GM18508 (cell line): ENCODE results near the gene BRSK1.
"Not testable (repeated sequence)": the region's sequence is repeated elsewhere in the genome, so short reads cannot be mapped to it uniquely, and the experiment has no call there.

Source experiments
- ATAC-seq: cut with Tn5 transposase; IDR thresholded peaks from one replicate; pipeline ENCODE4 v1.9.1; 2021; ENCODE audit warnings: moderate number of reproducible peaks; ENCODE audit not compliant: insufficient read depth, unreplicated experiment

BRSK1 gene

DNA sequence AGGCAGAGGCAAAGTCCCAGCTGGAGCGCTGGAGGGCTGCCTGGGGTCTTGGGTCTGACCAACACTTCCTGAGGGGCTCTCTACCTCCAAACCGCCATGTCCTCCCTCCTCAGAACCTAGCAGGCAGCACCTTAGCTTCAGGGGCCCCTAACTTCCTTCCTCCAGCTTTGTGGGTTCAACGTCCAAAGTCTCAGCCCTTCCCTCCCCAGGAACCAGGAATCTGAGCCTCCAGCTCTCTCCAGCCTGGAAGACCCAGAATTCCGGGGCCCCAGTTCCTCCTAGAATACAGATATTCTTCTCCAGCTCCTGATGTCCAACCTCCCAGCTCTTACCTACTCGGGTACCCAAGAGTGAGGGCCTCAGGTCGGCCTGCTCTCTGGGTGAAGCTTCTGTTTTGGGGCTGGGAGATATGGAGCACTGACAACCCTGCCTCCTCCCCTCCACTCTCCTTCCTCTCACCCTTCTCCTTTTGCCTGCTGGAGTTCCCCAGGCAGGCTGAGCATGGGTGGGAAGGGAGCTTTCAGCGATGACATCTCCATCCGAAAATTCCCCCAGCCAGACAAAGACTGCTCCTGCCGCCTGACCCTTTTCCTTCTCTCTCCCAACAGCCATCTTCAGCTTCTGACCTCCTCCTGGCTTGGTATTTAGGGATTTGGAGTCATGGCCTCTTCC lies 37.8 kb downstream of the BRSK1 start:
- ATAC-seq: no peak

DNA sequence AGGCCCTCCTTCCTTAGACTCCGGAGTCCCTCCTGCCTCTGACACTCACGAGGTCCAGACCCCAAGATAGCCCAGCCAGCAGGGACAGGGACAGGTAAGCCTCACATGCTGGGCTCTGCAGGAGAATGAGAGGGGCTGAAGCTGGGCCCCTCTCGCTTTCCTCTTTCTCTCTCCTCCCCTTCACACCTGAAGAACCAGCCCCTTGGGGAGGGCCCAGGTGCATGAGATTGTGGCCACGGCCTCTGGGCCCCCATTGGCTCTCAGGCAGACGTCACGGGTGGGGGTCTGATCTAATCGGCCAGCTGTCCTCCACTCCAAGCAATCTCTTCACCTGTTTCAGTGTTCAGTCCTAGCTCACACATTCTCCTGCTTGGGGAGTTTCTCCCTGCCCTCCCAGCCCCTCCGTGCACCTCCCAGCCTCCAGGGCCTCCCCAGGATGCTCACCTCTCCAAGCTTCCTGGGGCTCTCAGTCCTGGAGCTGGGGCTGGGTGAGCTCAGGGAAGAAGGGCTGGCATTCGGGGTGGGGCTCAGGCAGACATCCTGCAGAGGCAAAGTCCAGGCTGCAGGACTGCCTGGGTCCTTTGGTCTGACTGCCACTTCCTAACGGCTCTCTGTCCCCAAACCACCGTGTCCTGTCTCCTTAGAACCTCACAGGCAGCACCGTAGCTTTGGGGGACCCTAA lies 38.5 kb downstream of the BRSK1 start:
- no peak for ATAC-seq

DNA sequence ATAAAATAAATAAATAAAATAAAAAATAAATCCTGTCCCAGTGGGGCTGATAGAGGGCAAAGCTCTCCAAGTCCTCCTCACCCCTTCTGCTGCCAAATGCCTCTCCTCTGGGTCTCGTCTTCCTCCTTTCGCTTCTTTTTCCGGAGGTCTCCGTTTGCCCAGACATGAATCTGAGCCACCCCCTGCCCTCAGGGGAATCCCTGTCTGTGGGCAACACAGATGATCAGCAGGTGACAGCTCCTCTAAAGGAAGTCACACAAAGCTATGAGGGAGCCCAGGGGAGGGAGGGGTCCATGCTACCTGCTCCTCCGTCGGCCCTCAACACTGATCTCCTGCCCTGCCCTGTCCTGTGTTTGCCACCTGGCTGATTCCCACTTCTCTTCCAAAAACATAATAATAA lies 40.9 kb downstream of the BRSK1 start:
- no peak for ATAC-seq

DNA sequence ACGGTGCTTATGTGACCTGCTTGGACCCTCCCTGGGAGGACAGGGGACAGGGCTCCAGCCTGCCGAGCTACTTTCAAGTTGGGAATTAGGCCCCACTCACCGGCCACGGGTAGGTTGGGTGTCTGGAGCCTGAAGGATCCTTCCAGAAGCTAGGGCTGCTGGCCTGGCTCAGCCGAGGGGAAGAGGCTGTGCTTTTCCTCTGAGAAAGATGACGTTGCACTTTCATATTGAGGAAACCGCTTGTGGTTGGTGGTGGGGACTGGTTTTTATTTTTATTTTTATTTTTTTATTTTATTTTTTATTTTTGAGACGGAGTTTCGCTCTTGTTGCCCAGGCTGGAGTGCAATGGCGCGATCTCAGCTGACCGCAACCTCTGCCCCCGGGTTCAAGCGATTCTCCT lies 41.4 kb downstream of the BRSK1 start, which contains the start of gene TMEM150B:
TSS of gene TMEM150B (minus strand) at position 170 of the 400 bp plus-strand sequence. CDS start 4,305 bp downstream, outside the sequence.
- ATAC-seq: no peak

DNA sequence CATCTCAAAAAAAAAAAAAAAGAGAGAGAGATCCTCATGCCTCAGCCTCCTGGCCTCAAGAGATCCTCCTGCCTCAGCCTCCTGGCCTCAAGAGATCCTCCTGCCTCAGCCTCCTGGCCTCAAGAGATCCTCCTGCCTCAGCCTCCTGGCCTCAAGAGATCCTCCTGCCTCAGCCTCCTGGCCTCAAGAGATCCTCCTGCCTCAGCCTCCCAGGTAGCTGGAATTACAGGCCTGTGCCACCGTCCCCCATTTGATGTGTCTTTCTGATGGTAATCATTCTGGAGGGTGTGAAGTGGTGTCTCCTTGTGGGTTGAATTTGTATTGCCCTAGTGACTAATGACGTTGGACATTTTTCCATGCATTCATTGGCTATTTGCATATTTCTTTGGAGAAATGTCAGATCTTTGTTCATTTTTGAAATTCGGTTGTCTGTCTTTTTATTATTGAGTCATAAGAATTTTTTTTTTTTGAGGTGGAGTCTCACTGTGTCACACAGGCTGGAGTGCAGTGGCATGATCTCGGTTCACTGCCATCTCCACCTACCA lies 45.0 kb downstream of the BRSK1 start:
- not testable (repeated sequence) for ATAC-seq

DNA sequence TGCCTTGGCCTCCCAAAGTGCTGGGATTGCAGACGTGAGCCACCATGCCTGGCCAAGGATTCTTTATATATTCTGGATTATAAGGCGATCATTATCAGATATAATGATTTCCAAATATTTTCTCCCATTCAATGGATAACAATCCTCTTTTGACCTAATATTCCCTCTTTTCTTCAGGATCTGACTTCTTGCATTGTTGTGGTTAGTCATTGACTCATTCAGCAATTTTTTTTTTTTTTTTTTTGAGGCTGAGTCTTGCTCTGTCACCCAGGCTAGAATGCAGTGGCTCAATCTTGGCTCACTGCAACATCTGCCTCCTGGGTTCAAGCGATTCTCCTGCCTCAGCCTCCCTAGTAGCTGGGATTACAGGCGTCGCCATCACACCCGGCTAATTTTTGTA lies 46.0 kb downstream of the BRSK1 start:
- ATAC-seq: not testable (repeated sequence)

DNA sequence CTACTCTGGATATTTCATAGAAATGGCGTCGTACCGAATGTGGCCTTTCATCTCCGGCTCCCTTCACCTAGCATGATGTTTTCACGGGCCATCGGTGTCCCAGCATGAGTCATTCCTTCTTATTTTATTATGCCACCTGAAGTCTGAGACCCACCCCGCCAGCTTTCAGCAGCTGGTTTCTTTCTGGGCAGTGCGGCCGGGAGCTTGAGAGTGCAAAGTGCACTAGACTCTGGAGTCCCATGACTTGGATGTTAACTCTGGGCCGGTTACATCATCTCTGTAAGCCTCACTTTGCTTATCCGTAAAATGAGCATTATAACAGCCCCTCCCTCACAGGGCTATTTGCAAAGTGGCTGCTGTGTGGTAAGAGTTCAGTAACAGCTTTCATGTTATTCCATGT lies 50.1 kb downstream of the BRSK1 start:
- no peak for ATAC-seq

DNA sequence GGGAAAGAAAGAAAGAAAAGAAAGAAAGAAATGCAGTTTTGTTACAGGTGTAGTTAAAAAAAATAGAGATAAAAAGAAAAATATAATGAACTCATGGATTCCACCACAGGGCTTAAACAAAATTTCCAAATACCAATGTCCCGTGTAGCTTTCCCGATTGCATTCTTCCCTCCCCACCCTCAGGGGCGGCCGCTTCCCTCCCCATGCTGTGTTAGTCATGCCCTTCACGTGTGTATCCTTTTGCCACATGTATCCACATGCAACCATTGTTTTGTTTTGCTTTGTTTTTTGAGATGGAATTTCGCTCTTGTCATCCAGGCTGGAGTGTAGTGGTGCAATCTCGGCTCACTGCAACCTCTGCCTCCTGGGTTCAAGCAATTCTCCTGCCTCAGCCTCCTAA lies 52.3 kb downstream of the BRSK1 start:
- no peak for ATAC-seq

DNA sequence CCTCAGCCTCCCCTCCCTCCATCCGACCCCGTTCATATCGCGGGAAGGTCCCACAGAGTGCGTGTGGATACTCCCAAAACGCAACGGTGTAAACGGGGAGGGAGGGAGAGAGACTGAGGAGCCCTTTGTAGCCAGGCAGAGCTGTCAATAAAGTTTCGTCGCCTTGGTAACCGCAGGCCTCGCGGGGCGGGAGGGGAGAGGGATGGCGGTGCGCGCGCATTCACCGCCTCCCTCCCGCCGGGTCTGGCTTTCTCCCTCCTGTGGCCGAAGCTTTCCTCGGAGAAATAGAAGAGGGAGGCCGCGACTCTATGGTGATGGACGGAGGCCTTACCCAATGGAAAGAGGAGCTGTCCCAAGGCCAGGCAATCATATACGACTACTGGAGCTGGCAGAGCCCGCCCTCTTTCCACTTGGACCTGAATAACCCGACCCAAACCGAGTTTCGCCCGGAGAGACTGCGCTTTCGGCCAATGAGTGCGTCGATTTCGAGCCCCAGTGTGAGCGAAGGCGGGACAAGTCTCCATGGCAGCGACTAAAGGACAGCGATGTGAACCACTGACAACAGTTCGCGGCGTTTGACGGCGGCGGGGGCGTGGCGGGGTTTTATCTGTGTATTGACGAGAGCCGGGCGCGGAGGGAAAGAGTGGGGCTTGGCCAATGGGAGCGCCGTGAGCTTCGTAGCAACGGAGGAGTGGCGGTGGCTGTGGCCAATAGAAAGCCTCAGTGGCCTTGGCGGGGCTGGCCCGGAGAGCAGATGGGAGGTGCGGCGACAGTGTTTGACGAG lies 55.5 kb downstream of the BRSK1 start, which contains the start of gene KMT5C:
TSS of gene KMT5C (plus strand) at position 772 of the 784 bp plus-strand sequence. CDS start 2,061 bp downstream, outside the sequence.
- ATAC-seq: peak; percentile 81

DNA sequence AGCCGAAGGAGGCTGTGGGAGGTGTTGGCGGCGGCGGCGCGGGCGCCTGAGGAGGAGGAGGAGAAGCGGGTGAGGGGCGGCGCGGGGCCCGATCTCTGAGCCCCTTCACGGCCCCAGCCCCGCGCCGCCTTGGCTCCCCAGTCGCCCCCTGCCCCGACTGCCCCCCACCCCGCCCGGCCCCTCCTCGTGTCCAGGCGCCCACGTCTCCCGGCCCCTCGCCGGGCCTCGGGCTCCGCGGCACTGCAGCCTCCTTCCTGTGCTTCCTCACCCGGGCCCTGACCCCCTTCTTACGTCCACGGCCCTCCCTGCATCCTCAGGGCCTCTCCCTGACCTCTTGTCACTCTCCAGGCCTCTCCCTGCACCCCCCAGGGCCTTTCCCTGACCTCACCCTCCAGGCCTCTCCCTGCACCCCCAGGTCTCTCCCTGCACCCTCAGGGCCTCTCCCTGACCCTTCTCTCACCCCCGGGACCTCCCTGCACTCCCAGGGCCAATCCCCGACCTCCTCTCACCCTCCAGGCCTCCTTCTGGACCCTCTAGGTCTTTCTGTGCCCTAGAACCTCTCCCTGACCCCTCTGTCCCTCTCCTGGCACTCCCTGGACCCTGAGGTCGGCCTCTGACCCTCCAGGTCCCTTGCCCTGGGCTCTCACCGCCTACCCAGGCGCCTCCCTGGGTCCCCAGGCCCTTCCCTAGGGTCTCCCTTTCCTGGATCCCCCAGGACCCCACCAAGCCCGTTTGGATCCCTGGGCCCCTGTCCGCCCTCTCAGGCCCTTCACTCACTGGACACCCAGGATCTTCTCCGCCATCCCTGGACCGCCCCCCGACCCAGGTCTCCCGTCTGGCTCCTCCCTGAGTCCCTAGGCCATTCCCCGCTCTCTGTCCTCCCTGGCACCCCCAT lies 56.3 kb downstream of the BRSK1 start:
- ATAC-seq: no peak

DNA sequence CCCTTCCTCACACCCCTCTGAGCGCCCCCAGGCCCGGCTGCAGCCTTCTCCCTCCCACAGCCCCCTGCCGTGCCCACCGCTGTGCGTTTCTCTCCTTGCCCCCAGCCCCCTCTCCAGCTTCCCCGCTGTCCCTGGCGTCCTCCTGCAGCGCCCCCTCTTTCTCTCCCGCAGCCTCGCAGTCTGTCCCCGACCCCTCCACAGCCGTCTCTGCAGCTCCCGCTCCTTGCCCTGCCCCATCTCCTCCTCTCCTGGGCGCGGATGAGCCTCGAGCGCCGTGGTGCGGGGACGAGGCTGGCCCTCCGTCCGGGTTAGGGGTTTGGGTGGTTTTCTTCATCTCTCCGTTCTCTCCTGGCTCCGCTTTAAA lies 57.0 kb downstream of the BRSK1 start:
- no peak for ATAC-seq

DNA sequence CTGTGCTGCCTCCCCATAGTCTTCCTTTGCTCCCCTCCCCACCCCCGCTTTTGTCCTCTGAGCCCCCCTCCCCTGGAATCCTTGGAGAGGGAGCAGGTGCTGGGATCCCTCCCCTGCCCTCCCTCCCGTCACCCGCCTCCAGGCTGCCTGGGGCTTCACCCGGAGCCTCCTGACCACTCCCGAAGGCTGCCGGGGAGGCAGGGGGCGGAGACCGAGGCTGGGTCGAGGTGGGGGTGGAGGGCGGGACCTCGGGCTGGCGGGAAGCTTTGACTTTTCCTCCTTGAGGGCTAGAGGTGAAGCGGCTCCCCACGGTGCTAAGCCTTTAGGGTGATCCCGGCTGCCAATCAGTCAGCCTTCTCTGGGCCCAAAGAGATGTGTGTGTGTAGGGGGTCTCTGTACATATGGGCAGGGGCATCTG lies 57.4 kb downstream of the BRSK1 start:
- ATAC-seq: no peak

DNA sequence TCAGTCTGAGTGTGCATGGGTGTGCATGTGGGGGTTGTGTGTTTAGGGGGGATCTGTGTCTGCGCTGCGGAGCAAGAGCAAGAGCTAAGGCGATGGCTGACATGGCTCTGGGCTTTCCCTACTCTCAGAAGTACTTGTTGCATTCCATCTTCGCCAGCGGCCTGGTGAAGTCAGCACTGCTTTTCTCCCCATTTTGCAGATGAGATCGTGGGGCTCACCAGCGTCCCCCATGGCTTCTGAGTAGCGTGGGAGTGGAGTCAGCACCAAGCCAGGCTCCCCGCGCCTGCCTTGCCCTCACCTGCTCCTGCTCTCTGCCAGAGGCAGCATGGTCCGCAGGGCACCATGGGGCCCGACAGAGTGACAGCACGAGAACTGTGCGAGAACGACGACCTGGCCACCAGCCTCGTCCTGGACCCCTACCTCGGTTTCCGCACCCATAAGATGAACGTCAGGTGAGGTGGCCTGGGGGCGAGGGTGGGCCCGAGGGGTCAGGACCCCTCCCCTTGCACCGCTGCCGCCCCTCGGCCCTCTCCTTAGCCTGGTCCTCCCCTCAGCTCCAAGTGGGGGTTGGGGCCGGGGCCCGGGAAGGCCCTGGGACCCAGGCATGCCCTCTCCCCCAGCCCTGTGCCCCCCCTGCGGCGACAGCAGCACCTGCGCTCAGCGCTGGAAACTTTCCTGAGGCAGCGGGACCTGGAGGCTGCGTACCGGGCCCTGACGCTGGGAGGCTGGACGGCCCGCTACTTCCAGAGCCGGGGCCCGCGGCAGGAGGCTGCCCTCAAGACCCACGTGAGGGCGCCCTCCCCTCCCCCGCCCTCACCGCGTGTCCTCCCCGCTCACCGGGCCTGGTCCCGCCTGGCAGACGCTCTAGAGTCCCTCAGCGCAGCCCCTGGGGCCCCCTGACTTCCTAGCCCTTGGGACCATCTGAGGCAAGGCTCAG lies 58.1 kb downstream of the BRSK1 start:
- no peak for ATAC-seq

DNA sequence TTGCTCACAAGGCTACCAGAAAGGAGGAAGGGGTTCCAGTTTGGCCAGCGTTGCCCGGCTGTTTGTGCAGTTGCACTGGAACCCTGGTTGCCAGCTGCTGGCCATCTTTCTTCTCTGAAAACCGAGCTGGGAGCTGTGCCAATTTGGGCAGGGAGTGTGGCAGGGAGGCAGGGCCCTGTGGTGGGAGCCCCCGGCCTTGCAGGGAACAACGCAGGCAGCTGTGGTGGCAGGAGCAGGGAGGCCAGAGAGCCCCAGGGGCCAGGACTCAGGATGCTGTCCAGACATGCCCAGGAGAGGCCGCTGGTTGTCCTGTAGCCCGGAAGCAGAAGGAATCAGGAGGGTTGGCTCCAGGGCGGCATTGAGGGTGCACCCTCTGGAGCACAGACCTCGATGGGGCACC lies 60.6 kb downstream of the BRSK1 start:
- no peak for ATAC-seq

DNA sequence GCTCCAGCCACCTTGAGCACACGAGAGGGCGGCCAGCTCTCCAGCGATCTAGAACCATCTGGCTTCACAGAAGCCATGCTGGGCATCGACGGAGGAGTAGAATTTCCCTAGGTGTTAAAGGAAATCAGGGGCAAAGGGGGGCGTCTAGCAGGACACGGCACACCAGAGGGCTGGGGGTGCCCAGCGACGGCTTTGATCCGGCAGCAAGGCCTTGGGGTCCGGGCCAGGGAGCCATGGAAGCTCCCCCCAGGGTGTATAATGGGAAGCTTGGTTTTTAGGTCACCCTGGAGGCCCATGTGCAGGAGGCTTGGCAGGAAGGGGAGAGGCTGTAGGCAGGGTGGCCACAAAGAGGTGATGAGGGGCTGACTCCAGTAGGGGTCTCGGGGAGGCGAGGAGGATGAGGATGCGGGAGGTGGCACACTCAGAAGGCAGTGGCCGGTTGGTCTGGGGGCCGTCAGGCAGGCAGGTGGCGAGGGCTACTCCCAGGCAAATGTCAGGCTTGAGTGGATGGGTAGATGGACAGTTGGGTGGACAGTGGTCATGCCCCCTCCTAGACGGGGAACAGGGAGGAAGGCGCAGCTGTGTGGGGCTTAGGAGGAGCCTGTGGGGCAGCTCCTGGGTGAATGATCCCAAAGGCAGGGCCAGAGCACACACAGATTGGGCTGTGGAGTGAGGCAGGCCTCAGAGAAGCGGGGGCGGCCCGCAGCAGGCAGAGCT lies 61.5 kb downstream of the BRSK1 start:
- no peak for ATAC-seq

DNA sequence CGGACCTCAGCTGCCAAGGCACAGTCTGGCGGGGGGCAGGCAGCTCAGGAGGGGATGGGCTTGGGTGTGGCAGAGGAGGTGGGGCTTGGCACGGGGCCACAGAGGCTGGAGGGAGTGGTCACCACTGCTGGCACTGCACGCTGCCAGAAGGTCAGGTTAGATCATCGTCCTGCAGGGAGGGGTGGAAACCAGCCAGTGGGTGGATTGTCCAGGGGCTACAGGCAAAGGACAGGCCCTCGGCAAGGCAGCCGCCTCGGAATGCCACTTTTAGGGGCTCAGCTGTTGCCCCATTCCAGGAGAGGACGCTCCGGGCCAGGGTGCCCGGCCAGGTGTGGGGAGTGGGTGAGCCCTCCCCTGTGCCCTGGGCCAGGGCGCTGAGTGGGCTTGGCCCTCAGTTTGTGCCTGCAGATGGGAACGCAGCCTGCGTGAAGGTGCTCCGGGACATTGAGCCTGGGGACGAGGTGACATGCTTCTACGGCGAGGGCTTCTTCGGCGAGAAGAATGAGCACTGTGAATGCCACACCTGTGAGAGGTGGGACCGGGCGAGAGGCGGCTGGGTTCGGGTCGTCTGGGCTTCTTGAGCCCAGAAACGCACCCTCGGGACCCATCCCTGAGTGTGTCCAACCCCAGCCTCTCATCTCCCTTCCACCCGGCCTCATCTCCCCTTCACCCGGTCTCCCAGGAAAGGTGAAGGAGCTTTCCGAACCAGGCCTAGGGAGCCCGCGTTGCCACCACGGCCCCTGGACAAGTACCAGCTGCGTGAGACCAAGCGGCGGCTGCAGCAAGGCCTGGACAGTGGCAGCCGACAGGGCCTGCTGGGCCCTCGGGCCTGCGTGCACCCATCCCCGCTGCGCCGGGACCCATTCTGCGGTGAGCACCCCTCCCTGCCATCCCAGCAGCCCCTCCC lies 62.3 kb downstream of the BRSK1 start:
- ATAC-seq: no peak

DNA sequence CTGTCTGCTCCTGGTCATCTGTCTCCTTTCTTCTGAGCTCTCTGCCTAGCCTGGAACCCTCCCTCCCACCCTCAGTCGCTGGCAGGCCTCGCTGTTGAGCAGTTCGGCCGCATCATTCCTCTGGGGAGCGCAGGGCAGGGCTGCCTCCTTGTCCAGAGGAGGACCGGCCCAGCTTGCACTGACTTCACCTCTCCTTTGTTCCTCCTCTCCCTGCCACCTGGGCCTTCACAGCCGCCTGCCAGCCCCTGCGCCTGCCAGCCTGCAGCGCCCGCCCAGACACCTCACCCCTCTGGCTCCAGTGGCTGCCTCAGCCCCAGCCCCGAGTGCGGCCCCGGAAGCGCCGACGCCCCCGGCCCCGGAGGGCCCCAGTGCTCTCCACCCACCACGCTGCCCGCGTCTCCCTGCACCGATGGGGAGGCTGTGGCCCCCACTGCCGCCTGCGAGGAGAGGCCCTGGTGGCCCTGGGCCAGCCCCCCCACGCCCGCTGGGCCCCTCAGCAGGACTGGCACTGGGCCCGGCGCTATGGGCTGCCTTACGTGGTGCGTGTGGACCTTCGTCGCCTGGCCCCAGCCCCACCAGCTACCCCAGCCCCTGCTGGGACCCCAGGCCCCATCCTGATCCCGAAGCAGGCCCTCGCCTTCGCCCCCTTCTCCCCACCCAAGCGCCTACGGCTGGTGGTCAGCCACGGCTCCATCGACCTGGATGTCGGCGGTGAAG lies 63.1 kb downstream of the BRSK1 start:
- ATAC-seq: no peak
